Psoas muscle (tissue), 8 donors: Measurements from ENCODE around the gene AACS. TPM values are rescaled to one million over a fixed set of nuclear protein-coding genes. Genes with fewer than 3 reads are reported as not detected.

Experiments
- ATAC-seq, 4 donors: fragments of 200-7000 bp; cut with Tn5 transposase; one replicate each; pipeline ENCODE4 v1.9.1; 2020; ENCODE audit warnings: moderate library complexity in 3 of 4, mild to moderate bottlenecking in 2 of 4
- DNase-seq, 2 donors: peaks; one replicate each; pipeline ENCODE4 v3.0.0-alpha.2; 2020
- H3K27ac ChIP-seq: fragments of 200-600 bp; one replicate; pipeline ENCODE4 v1.8.0; 2022
- H3K27me3 ChIP-seq, 3 donors: fragments of 200-600 bp in 1 of 3; one replicate each; pipeline versions ENCODE4 v1.6.1 to v1.8.0; 2013 to 2022; ENCODE audit warnings: low read length in 2 of 3, mild to moderate bottlenecking in 2 of 3, moderate library complexity in 1 of 3; ENCODE audit not compliant: insufficient read depth in 3 of 3
- H3K36me3 ChIP-seq, 2 donors: fragments of 200-600 bp in 1 of 2; one replicate each; pipeline versions ENCODE4 v1.6.1 to v1.8.0; 2013 to 2022; ENCODE audit warnings: low read depth in 1 of 2, mild to moderate bottlenecking in 1 of 2, moderate library complexity in 1 of 2; ENCODE audit not compliant: insufficient read depth in 1 of 2
- H3K4me1 ChIP-seq: fragments of 200-600 bp; one replicate; pipeline ENCODE4 v1.8.0; 2022
- H3K4me3 ChIP-seq: fragments of 200-600 bp; one replicate; pipeline ENCODE4 v1.8.0; 2022; ENCODE audit warnings: mild to moderate bottlenecking
- H3K9me3 ChIP-seq: fragments of 200-600 bp; one replicate; pipeline ENCODE4 v1.8.0; 2022
- CTCF ChIP-seq: fragments of 200-600 bp; IDR thresholded peaks from one replicate; pipeline ENCODE4 v1.8.0; 2022; ENCODE audit warnings: antibody characterized with exemption
- WGBS, 3 donors: extraction: QIAGEN DNeasy Blood & Tissue Kit; methylation state at CpG; one replicate each; pipeline versions ENCODE4 v1.1.6 to v1.1.7; 2013; 5-methylcytosine and 5-hydroxymethylcytosine counted together
- intact Hi-C, 2 donors: fragments of 100-400 bp; cut with DNase I; formaldehyde crosslinking; loops; one replicate each; pipeline versions ENCODE4 v1.11.0 to v1.14.2; 2022
- polyA plus RNA-seq, 3 donors: library from polyadenylated mRNA; stranded (reverse); fragments of 200-250 nt; gene quantifications; one replicate each; pipeline ENCODE4 v1.2.3, GENCODE V29; 2013
- total RNA-seq, 4 donors: library from RNA; stranded (reverse); fragmentation: NEBNext Ultra II Directional in 2 of 4; extraction: Animal tissue kit (Norgen Biotek cat#: 25700) in 2 of 4; gene quantifications; one replicate each; pipeline versions ENCODE4 v1.2.1 to v1.2.4, GENCODE V29; 2021 to 2023
- donor health status: healthy with polysubstance abuse.
- donor health status: DM: no; HTN: no; CAD: no; lungs with moderate emphysema.
- donor health status: Bipolar disorder and iron deficiency.
- donor health status: healthy.
- donor health status: DM: yes; HTN: yes; CAD: no.
- donor health status: DM: no; HTN: no; CAD: no.
- donor health status: DM: no; HTN: no; CAD: no.
- donor health status: DM: yes; HTN: yes; CAD: no.

Gene AACS
- total and polyA plus RNA-seq, 7 donors: 3.2 to 9.5 (median 5.7) TPM

GRCh38 chr12:125113789-125114188 lies 48.6 kb downstream of the AACS start:
- ATAC-seq (no peak), DNase-seq (no peak)
- intact Hi-C loops: no loop called here
- peaks cover 5 to 8% of the 10 kb centered on the region in 2 donors for H3K36me3 ChIP-seq
- H3K27me3 ChIP-seq: no peaks in the 10 kb centered on the region
- TF ChIP-seq CTCF: no peak
- WGBS, 3 donors: 68 to 78% (median 75%) methylated on average over 8 to 9 of the region's 9 CpGs
- no peak overlapping the region for H3K4me3 ChIP-seq
- H3K9me3 ChIP-seq: no peaks in the 10 kb centered on the region
- H3K4me1 ChIP-seq: no peaks in the 10 kb centered on the region
- no peak overlapping the region for H3K27ac ChIP-seq

- Histone ChIP-seq H3K27ac (no peak overlapping the region), H3K9me3 (no peaks in the 10 kb centered on the region), H3K27me3 (no peaks in the 10 kb centered on the region), H3K4me1 (no peaks in the 10 kb centered on the region), H3K4me3 (no peak overlapping the region), H3K36me3 (peaks cover 2 to 14% of the 10 kb centered on the region in 2 donors)
- intact Hi-C loops: no loop called here
- WGBS, 3 donors: 97 to 98% (median 97%) methylated on average over 36 to 40 of the region's 40 CpGs
- no peak for TF ChIP-seq CTCF
- DNase-seq (no peak), ATAC-seq (no peak)
These were observed 49.3 kb downstream of the AACS start for GRCh38 chr12:125114365-125115141.

- Histone ChIP-seq H3K4me3 (no peak overlapping the region), H3K27ac (no peak overlapping the region), H3K27me3 (no peaks in the 10 kb centered on the region), H3K9me3 (no peaks in the 10 kb centered on the region), H3K4me1 (no peaks in the 10 kb centered on the region), H3K36me3 (peaks cover 0 to 13% of the 10 kb centered on the region in 2 donors)
- intact Hi-C loops: no loop called here
- no peak for TF ChIP-seq CTCF
- ATAC-seq (no peak), DNase-seq (no peak)
- 87 to 88% (median 88%) methylated on average over 12 of the region's 12 CpGs for WGBS, 3 donors
These were observed 55.3 kb downstream of the AACS start for GRCh38 chr12:125120566-125120965.

- Histone ChIP-seq H3K9me3 (no peaks in the 10 kb centered on the region), H3K36me3 (peaks cover 0 to 13% of the 10 kb centered on the region in 2 donors), H3K27me3 (no peaks in the 10 kb centered on the region), H3K4me3 (no peak overlapping the region), H3K27ac (no peak overlapping the region), H3K4me1 (no peaks in the 10 kb centered on the region)
- ATAC-seq: no peak
- whole genome bisulfite sequencing, 3 donors: 91 to 94% (median 92%) methylated on average over 14 of the region's 14 CpGs
- no peak for DNase-seq
- intact Hi-C loops: no loop called here
- no peak for TF ChIP-seq CTCF
These were observed 55.9 kb downstream of the AACS start for GRCh38 chr12:125121106-125121505.

GRCh38 chr12:125122668-125123067 lies 57.4 kb downstream of the AACS start:
- no peaks in the 10 kb centered on the region for H3K27me3 ChIP-seq
- H3K36me3 ChIP-seq: peaks cover 0 to 13% of the 10 kb centered on the region in 2 donors
- 90 to 95% (median 92%) methylated on average over 13 to 14 of the region's 14 CpGs for WGBS, 3 donors
- DNase-seq: no peak
- intact Hi-C loops: no loop called here
- H3K4me1 ChIP-seq: no peaks in the 10 kb centered on the region
- no peak overlapping the region for H3K27ac ChIP-seq
- no peaks in the 10 kb centered on the region for H3K9me3 ChIP-seq
- no peak for ATAC-seq
- H3K4me3 ChIP-seq: no peak overlapping the region
- TF ChIP-seq CTCF: no peak
